NOMO-1 (cell line): ENCODE data around the gene PSMA8.
"Not testable (repeated sequence)": the region's sequence is repeated elsewhere in the genome, so short reads cannot be mapped to it uniquely, and the experiment has no call there.

Source experiments
- DNase-seq, 2 experiments: peaks; one replicate each; lab custom pipeline; 2025; ENCODE audit not compliant: unreplicated experiment in 2 of 2; lab: John Stamatoyannopoulos, UW

PSMA8 gene

GRCh38 chr18:26167592-26167991 is 33.9 kb downstream of the PSMA8 start:
- peak; percentile 2 to 25 for DNase-seq

- no peak for DNase-seq
Measured at GRCh38 chr18:26175481-26175880, 41.8 kb downstream of the PSMA8 start.

- no peak for DNase-seq
Measured at GRCh38 chr18:26176134-26176533, 42.5 kb downstream of the PSMA8 start.

- DNase-seq, result no peak
Measured at GRCh38 chr18:26181343-26181826, 47.7 kb downstream of the PSMA8 start.

GRCh38 chr18:26183395-26184112 is 49.9 kb downstream of the PSMA8 start:
- no peak for DNase-seq

- DNase-seq, result no peak
Measured at GRCh38 chr18:26185267-26185666, 51.6 kb downstream of the PSMA8 start.

GRCh38 chr18:26190506-26190905 is 56.8 kb downstream of the PSMA8 start:
- DNase-seq, result peak in 1 of 2 experiments; percentile 14

GRCh38 chr18:26192233-26192632 is 58.6 kb downstream of the PSMA8 start:
- DNase-seq, result no peak

- DNase-seq, result no peak
Measured at GRCh38 chr18:26196605-26197004, 62.9 kb downstream of the PSMA8 start.

GRCh38 chr18:26202001-26202400 is 68.3 kb downstream of the PSMA8 start:
- DNase-seq, result not testable (repeated sequence)

- no peak for DNase-seq
Measured at GRCh38 chr18:26205318-26205717, 71.6 kb downstream of the PSMA8 start.

GRCh38 chr18:26206488-26206887 is 72.8 kb downstream of the PSMA8 start:
- DNase-seq, result no peak

GRCh38 chr18:26207937-26208336 is 74.3 kb downstream of the PSMA8 start:
- no peak for DNase-seq

- DNase-seq, result no peak
Measured at GRCh38 chr18:26208977-26209376, 75.3 kb downstream of the PSMA8 start.

GRCh38 chr18:26210147-26210546 is 76.5 kb downstream of the PSMA8 start:
- DNase-seq, result no peak

GRCh38 chr18:26215247-26215970 is 81.7 kb downstream of the PSMA8 start:
- peak in 1 of 2 experiments; percentile 55 for DNase-seq

GRCh38 chr18:26225022-26225693 is 91.5 kb downstream of the PSMA8 start:
- no peak for DNase-seq

- no peak for DNase-seq
Measured at GRCh38 chr18:26225915-26226228, 92.2 kb downstream of the PSMA8 start.

GRCh38 chr18:26226229-26227050 is 92.8 kb downstream of the PSMA8 start, which contains the start of gene TAF4B:
TSS of gene TAF4B (plus strand) at chr18:26226445. CDS start at chr18:26226934, 489 bp downstream.
- peak; percentile 82 to 89 for DNase-seq

- peak in 1 of 2 experiments; percentile 22 for DNase-seq
Measured at GRCh38 chr18:26227051-26227670, 93.5 kb downstream of the PSMA8 start.
